NCI-H2227 treated with DMSO at 0.1 percent for 48 hours (cell line): ENCODE measurements around the gene SPTB.
"Not testable (repeated sequence)": the region's sequence is repeated elsewhere in the genome, so short reads cannot be mapped to it uniquely, and the experiment has no call there.

ENCODE experiments used
- DNase-seq: peaks from one replicate; lab custom pipeline; 2025; lab: John Stamatoyannopoulos, UW

Gene SPTB

DNA sequence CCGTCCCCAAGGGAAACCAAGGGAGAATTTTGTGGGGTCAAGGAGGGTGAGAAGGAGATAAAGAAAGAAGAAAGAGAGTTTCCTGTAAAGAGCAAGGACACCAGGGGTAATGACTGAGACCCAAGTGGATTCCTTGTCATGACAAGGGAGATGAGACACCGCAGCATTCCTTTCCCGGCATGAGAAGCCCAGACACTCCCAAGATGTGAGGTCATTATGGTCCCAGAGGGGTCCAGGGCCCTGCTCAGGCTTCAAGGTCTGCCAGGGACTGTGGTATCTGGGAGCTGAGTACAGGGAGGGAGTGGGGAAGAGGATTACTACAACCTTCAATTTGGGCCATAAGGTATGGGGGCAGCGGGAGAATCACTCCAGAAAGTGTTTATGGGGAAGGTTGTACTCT, 58.1 kb downstream of the SPTB start:
- DNase-seq, result no peak

DNA sequence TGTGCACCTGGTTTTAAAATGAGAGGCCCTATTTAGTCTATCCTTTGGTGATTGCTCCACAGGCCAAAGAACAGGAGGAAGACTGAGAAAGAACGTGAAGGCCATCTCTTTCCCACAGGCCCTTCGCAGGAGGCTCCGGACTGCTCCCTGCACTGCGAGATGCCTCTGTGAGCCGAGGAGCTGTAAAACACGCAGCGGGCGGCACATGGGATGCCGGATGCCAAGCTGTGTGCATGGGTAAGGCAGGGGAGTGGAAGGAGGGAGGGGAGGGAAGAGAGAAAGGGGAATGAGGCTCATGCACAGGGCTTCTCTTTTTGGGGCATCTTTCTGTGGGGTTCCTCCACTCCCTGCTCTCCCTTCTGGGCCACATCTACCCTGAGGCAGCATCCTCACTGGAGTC, 61.6 kb downstream of the SPTB start:
- DNase-seq, result no peak

DNA sequence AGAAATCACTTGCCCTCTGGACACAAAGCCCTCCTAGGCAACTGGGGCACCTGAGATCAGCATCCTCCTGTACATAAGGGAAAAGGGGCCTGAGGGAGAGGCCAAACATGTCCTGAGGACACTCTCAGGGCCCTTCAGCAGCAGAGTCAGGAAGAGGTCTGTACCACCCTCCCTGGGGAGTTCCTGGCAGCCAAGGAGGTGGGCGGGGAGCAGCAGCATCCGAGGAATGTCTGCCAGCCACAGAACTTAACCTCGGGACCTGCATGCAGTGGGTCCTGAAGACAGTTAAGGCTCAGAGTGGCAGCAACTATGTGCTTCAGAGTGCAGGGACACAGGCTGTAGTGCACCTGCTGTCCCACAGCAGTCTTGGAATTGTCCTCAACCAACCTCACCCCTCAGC, 62.1 kb downstream of the SPTB start:
- DNase-seq, result no peak

DNA sequence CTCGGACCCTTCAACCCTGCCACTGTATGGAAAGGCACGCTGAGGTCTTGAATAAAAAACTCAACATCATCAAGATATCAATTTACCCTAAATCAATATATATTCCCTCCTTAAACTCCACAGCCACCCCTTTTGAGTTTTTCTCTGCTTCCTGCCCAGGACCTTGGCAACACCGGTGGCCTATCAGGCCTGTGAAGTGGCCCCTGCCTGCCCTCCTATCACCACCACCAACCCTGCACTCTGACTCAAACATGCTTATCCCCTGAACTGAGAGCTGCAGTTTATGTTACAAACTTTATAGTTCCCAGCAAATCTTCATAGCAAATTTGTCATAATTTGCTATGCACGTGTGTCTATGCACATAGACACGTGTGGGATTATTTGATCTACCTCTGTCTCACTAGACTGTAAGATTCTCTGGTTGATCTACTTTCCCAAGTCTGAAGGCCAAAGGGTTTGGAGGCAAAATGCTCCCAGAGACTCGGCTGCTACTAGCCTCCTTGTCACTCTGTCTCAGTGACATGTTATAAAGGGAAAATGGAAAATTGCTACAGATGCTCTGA, 63.4 kb downstream of the SPTB start:
- no peak for DNase-seq

DNA sequence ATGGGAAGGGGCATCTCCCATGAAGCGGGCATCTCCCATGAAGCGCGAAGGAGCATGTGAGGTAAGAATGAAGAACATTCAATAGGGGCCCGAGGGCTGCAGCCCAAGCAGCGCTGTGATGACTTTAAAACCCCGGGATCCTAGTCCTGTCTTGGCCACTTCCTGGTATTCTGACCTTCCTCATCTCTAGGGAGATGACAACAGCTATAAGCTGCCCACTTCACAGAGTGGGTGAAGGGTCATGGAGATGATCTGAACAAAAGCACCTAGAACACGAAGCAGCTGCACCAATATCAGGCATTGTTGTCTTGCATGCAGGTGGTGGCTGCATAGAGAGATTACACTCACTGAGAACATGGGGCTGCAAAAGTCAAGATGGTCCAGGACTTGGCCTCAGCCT, 64.5 kb downstream of the SPTB start:
- DNase-seq, result no peak

DNA sequence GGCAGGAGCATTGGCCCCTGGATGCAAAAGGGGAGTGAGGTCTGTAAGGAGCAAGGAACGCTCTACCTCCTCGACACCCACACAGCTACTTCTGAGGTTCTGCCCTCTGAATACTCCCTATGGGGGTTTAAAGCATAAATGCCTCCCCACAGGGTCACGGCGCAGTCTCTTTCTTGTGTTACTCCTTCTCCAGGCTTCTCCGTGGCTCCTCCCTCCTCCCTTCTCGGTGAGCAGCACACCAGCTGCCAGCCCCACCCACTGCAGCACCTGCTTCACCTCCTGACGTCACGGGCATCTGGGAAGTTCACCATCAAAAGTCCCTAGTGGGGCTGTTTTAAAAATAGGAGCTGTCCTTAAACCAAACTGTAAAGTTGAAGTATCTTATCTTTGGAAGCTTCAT, 67.3 kb downstream of the SPTB start:
- peak; percentile 23 for DNase-seq

DNA sequence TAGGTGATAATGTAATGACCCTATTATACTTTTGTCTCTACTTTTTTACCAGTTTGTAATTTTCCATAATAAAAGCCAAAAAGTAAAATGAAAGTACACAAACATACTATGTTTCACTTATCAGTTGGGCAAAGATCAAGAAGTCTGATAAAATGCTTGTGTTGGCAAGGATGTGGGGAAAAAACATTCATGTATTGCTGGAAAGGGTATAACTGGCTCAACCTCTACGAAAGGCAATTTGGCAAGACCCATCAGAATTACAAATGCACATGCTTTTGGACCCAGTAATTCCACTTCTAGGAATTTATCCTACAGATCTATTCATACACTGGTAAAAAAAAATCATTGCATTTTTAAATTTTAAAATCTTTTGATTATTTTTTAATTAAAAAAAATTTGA, 68.0 kb downstream of the SPTB start:
- DNase-seq, result no peak

DNA sequence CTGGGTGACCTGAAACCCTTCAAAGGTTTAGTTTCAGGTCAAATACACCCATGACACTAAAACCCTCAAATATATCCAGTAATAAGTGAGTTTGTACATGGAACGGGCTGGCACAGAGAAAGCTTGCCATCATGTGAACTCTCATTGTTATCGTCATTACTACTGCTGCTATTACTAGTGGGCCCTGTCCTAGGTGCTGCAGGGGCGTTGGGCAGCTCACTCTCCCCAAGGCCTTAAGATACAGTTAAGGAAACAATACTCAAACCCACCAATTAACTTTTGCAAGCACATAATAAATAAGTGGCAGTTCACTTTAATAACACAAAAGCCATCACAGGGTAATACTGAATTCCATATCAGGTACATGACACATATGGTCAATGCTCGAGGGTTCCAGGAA, 71.3 kb downstream of the SPTB start:
- no peak for DNase-seq

DNA sequence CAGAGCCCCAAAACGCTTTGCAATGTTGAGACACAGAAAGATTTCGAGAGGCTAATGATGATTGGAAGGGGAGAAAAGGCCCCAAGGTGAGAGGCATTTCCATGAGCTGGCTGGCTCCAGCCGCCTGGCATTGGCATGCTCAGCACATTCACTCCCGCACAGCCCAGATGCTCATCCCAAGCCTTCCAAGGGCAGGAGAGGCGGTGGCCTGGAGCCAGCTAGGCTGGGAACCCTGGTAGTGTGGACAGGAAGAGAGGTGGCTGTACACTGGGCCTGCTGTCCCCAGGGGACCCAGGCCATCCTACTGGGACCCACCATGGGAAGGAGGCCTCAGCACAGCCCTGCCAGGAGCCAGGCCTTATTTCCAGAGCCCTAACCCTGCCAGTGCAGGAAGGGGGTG, 72.2 kb downstream of the SPTB start:
- DNase-seq, result no peak

DNA sequence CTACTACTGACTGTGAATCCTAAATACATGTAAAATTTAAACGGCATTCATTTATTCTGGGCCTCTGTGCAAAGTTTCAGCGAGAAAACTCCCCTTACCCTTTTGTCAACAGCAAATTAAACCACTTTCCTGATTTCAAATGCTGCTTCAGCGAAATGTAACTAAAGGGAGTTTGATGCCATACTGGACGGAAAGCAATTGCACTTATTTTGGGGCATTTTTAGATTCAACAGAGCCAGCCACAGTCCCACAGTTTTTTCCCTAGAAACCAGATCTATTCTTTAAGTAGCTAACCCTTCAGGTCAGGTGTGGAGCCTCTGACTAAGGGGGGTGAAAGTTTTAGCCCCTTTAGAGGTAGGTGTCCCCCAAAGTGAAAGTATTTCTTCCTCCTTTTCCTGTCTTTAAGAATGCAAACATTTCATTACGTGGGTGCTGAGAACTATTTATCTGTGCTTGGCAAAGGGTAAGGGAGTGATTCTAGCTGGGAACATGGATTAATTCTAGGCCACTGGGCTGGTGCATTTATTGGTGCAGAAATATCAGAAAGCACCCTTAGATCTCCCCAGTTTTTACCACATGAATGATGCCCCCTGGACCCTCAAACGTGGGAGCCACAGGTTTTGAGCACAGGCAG, 72.7 kb downstream of the SPTB start:
- no peak for DNase-seq

DNA sequence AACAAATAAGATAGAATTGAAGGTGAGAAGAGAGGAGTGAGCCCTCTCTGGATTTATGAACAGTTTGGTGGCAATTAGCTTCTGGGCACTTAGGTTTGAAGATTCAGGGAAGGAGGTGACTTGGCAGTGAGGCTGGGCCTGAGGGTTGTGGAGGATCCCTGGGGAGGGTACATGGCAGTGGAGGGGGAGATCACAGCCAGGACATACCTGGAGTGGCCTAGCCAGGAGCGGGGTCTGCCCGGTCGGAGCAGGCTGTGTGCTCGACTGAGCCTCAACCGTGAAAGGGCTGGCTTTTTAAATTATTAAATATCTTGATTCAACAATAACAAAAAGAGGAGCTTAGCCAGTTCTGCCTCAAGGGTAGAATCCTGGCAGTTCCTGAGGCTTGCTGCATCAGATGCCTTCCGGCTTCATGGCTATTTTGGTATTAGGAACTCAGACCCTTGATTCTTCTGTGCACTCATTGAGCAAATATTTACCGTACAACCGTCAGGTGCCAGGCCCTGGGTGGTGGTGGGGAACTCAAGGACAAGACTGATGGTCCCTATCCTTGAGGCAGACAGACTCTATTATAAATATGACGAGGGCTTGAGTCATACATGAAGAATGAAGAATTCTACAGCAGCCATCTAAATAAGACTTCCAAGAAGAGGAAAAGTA, 73.4 kb downstream of the SPTB start:
- no peak for DNase-seq

DNA sequence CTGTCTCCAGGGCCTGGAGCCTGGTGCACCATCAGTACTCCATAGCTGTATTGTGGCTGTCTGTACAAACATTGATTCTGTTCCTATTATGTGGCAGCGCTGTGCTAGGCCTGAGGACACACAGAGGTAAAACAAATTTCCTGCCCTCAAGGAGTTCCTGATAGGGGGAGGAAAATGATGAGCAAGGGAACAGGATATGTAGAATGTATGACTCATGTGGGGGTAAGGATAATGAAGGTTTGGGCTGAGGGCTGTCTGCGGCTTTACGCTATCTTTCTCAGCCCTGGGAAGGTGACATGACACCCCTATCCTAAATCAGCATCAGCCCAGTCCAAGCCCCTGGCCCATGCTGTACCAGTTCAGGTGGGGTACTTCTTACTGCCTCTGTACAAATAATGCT, 74.1 kb downstream of the SPTB start:
- not testable (repeated sequence) for DNase-seq

DNA sequence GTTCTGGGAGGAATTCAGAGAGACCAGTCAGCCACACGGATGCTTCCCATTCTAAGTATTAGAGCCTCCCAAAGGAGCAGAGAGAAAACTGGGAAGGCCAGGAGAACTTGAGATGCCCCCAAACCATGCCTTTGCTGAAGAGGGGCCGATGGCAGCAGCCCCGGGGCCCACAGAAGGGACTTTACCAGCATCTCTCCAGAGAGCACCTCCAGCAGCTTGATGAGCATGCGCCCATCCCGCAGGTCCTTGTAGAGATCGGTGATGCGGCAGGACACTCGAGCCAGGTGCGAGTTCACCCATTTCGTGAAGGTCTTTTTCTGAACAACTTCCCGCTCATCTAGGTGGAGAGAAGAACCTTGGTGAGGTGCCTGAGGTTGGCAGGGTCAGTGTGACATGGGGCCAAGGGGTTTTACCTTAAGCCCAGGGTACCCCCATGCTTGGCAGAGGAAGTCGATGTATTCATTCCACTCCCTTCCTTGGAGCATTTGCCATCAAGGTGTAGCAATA, 74.9 kb downstream of the SPTB start:
- DNase-seq, result no peak

DNA sequence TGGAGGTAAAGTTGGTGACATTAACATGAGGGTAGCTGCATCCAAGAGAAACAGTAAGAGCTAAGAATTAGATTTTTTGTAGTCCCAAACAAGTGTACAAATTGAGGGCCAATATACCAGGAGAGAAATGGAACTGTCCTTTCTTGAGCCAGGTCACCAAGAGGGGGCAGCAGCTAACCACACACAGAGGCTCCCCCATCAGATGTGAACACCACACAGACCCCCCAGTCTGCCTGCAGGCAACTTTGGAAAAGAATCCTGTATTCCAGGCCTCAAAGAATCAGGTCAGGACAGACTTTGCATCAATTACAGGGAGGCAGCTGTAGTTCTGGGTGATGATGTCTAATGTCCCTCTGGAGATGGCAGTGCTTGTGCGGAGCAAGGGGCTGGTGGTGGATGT, 77.9 kb downstream of the SPTB start:
- DNase-seq, result no peak

DNA sequence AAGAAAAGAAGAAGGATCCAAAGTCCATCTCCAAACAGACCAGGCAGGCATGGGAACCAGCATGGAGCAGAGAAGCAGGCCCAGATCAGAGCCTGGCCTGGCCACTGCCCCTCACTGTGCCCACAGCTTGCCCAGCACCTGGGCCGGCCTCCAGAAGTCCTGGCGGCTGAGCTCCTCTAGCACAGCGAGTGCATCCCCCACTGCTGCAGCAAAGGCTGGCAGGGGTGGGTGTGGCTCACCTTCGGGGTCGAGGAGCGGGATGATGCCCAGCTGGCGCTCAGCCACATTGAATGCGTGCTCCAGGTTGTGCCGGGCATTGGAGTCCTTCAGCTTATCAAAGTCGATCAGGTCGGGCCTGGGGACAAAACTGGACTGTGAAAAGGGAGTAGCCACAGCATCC, 78.7 kb downstream of the SPTB start:
- no peak for DNase-seq

DNA sequence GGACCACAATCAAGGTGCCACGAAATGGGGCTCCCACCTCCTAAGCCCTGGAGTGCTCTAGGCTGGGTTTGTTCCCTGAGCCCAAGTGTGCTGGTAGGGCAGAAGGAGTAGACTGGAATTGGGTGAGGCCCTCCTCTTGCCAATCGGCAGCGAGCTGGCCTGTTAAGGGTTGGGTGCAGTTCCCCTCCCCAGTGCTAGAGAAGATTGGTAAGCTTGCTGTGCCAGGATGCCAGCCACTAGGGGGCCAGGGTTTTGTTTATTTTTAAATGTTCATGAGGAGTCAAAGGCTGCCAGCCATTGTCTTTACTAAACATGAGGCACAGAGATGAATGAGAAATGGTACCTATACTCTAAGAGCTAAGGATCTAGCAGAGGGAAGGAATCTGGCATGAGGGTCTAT, 79.7 kb downstream of the SPTB start:
- DNase-seq, result no peak

DNA sequence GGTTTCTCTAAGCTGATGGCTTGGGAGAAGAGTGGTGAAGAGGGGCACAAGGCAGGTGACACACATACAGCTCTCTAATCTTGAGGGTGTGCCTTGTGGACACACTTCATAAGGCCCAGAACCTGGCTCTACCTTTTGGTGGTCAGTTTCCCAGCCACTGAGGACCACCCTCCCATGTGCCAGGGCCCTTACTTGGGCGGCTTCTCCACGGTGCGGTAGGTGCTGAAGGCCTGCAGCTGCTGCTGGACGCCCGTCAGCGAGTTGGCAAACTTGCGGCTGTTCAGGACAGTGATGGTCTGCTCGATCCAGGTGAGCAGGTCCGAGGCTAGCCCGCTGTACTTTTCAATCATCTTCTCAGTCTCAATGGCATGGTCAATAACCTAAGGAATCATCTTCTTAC, 80.2 kb downstream of the SPTB start:
- DNase-seq, result no peak

DNA sequence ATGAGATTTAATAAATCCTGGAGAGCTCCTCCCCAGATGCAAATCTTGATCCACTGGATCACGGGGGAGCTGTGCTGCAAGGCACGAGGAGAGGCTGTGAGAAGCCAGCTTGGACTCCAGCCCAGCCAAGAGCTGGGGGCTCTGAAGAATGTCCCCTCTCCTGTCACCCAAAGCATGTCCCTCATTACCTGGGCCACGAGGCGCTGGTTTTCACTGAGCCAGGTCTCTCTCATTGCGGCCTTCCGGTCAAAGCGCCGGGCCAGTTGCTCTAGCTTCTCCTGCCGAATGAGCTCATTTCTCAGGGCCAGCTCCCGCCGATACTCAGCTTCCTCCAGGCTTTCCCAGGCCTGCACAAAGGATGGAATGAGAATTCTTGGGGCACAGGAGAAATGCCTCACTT, 83.3 kb downstream of the SPTB start:
- DNase-seq, result no peak

DNA sequence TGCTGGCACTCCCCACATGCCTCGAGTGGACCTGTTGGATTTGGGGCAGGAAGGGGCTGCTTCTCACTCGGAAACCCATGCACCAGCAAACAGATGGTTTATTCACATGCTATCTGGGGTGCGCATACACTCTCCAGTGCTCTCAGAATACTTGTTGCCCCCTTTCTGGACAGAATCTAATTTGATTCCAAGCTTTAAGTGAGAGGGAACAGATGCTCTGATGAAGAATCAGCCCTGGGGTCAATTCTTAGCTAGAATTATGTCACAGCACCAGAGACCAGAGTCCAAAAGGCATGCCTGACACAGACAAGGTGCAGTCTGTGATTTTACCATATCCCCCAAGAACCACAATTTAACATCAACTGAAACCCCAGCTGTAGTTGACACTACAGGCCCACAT, 83.8 kb downstream of the SPTB start:
- no peak for DNase-seq

DNA sequence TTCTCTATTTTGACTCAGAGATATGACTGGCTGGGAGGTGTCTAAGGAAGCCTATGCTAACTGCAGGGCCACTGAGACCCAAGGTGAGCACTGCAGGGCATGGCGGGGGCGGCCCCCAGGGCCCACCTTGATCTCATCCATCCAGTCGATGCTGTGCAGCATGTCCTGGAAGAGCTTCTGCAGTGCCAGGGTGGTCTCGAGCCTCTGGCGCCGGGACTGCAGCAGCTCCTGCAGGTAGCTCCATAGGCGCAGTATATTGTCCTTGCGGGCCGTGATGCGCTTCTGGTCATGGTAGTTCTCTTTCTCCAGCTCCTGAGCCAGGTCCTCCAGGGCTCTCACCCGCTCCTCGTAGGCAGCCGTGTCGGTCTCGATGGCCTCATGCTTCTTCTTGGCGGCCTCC, 84.5 kb downstream of the SPTB start:
- DNase-seq, result no peak

DNA sequence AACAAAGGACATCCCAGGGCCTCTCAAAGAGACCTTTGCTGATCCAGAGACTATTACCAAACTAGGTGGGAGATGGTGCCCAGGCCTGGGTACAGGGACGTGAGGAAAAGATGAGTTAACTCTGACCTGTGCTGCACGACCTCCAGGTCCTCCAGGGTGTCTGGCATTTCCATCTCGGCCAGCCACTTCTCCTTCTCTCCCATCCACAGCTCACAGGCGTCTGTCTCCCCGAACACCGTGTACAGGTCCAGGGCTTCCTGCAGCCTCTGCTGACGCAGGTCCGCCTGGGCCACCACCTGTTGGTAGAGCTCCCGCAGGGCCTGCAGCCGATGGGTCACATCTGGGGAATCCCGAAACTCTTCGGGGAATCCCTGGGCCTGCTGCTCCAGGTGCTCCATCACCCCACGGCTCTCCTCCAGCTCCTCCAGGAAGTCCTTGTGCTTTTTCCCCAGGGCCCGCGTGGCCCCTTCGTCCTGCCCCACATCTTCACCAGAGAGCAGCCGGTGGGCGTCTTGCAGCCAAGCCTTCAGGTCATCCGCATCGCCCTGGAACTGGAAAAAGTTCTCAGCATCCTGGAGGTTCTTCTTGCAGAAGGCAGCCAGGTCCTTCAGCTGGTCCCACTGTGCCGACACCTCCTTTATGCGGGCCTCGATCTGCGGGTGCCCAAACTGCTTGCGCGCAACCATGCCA, 86.7 kb downstream of the SPTB start:
- no peak for DNase-seq

DNA sequence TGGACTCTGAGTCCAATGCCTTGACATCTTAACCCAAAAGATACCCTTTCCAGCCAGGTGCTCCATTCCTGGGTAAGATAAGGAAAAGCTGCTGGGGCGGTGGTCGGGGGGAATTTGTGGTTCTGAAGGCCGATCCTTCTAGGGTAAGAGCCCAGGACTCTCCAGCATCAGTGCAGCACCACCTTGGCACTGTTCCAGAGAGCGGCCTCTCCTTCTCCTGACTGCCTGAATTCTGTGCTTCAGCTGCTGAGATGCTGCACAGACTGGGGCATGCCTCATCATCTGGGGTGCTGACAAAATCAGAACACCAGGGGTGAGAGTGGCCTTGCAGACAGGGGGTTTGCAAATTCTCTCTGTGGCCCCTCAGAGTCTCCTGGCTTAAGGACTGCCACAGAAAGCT, 87.5 kb downstream of the SPTB start:
- no peak for DNase-seq

DNA sequence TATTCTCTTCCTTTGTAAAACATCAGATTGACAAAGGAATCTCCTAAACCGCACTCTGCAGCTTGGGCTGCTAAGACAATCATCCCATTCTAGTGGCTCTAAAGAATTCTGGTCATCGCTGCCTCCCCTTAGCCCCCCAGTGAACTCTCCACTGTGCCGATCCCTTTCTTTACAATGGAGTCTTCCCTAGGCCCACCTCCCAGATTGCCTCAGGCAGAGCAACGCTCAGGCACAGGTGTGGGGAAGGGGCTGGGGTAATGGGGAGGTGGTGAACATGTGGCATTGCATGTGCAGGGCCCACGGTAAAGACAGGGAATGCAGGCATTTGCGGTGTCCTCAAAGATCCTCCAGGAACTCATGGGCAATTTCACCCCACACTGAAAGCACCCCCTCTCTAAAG, 89.2 kb downstream of the SPTB start:
- DNase-seq, result no peak
